Measurements from ENCODE around the gene ONECUT3.
A peak's percentile ranks its signal among the peaks of the same experiment; 100 is the strongest.

ONECUT3 gene

DNA sequence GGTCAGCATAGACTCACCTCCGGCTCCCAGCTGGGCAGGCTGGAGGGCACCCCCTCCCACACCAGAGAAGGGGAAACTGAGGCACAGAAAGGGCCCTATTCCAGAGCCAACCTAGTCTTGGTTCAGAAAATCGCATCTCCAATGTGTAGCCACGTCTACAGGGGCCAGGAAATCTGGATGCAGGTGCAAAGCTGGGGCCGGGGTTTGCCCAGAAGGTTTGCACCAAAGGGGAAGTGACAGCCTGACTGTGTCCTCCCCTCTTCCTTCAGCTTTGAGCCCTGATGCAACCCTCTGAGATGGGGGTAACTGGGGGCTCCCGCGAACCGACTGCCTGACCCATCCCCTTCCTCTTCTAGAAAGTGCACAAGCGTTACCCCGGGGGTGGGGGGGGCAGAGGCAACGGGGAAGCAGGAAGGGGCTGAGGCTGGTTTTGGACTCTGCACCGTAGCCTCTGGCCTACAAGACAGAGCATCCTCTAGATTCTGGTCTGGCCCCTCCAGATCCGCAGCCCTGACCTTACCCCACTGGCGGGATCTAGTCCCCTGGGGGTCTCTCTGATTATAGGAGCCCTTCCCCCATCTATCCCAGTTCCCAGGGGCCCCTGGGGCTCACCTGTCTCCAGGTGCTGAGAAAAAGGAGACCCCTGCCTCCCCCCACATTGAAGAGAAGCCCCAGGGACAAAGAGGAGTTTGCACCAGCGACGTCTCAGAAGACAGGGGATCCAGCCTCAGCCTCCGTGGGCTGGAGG lies 1.1 kb upstream of the ONECUT3 start:
- no peak overlapping the region for H3K4me3 ChIP-seq (ENCODE audit: low read depth, low read length)
- peaks cover 87% of the 10 kb centered on the region for H3K27me3 ChIP-seq (ENCODE audit: insufficient read depth, low read depth, severe bottlenecking)
- no peak for TF ChIP-seq CTCF (IDR thresholded peaks at IDR 0.05; ENCODE audit: low read depth, low read length)
- no peak for DNase-seq
- no peaks in the 10 kb centered on the region for H3K9me3 ChIP-seq (ENCODE audit: severe bottlenecking)
- H3K36me3 ChIP-seq = no peaks in the 10 kb centered on the region
- no peak overlapping the region for H3K27ac ChIP-seq

- Histone ChIP-seq H3K27me3 (ENCODE audit: insufficient read depth, low read depth, severe bottlenecking) (peaks cover 86% of the 10 kb centered on the region), H3K4me3 (ENCODE audit: low read depth, low read length) (no peak overlapping the region)
Measured at GRCh38 chr19:1754018-1754635, 821 bp downstream of the ONECUT3 start.

DNA sequence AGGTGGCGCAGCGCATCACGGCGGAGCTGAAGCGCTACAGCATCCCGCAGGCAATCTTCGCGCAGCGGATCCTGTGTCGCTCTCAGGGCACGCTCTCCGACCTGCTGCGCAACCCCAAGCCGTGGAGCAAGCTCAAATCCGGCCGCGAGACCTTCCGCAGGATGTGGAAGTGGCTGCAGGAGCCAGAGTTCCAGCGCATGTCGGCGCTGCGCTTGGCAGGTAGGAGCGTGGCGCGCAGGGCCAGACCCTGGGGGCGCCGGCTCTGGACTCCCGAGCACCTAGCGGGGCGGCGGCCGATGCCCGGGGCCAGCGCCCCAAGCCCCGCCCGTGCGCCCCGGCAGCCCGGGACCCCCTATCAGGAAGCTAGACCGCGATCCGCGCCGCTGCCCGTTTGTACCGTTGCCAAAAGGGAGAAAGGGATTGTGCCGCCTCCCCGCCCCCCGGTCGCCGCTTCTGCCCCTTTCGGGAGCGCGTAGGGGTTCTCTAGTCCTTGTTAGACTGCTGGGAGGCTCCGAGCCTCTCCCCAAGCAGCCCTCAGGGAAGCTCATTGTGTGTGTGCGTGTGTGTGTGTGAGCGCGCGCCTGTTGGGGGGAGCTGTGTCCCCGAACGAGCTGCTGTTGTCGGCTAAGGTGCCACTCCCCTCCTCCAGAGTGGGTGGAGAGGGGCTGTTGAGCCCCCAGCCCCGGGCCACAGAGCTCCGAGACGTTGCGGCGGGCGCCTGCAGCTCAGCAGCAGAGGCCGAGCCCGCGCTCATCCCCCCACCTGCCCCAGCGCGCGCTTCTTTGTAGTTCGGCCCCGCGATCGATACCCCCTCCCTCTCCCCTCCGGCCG lies 1.5 kb downstream of the ONECUT3 start:
- no peak overlapping the region for H3K27ac ChIP-seq
- H3K27me3 ChIP-seq (ENCODE audit: insufficient read depth, low read depth, severe bottlenecking) = peaks cover 86% of the 10 kb centered on the region
- no peaks in the 10 kb centered on the region for H3K36me3 ChIP-seq
- DNase-seq = peak; percentile 42
- H3K4me3 ChIP-seq (ENCODE audit: low read depth, low read length) = peak overlapping the region; percentile 5; the same call in 1 of the 2 replicates
- H3K9me3 ChIP-seq (ENCODE audit: severe bottlenecking) = no peaks in the 10 kb centered on the region
- no peak for TF ChIP-seq CTCF (IDR thresholded peaks at IDR 0.05; ENCODE audit: low read depth, low read length)

More at GRCh38 chr19:1754018-1754635, 821 bp downstream of the ONECUT3 start:
- Histone ChIP-seq H3K27ac (no peak overlapping the region), H3K36me3 (no peaks in the 10 kb centered on the region), H3K9me3 (ENCODE audit: severe bottlenecking) (no peaks in the 10 kb centered on the region)
- no peak for TF ChIP-seq CTCF (IDR thresholded peaks at IDR 0.05; ENCODE audit: low read depth, low read length)
- DNase-seq = no peak

DNA sequence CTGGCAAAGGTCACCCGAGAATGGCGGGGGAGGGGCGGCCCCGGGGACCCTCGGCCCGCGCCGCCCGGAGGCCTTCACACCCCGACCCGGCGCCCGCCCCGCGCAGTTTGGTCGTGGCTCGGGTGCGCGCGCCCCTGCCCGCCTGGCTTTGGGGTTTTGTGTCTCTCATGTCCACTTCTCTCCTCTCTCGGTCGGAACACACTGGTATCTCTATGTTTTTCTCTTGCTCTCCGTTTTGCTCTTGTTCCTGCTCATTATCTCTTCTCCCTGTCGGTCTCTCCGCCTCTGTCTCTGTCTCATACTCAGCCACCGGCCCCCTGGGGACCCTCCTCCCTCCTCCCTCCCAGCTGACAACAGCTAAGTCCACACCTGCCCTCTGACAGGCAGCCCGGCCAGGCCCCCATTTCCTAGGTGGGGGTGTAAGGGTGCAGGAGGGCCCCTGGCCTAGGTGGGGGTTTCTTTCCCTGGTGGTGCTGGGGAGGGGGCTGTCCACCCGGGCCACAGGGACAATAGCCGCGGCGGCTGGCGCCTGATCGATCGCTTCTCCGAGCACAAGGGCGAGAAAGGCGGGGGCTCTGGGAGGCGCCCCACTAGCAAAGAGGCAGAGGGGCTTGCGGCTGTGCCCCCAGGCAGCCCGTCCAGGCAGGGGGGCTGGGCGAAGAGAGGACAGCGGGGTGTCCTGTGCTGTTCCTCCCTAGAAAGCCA lies 2.3 kb downstream of the ONECUT3 start:
- Histone ChIP-seq H3K27ac (no peak overlapping the region), H3K4me3 (ENCODE audit: low read depth, low read length) (no peak overlapping the region), H3K9me3 (ENCODE audit: severe bottlenecking) (no peaks in the 10 kb centered on the region), H3K27me3 (ENCODE audit: insufficient read depth, low read depth, severe bottlenecking) (peaks cover 86% of the 10 kb centered on the region), H3K36me3 (no peaks in the 10 kb centered on the region)
- no peak for DNase-seq
- no peak for TF ChIP-seq CTCF (IDR thresholded peaks at IDR 0.05; ENCODE audit: low read depth, low read length)

GRCh38 chr19:1756264-1756663 lies 3.0 kb downstream of the ONECUT3 start:
- H3K36me3 ChIP-seq = no peaks in the 10 kb centered on the region
- no peak for DNase-seq
- H3K9me3 ChIP-seq (ENCODE audit: severe bottlenecking) = no peaks in the 10 kb centered on the region
- H3K4me3 ChIP-seq (ENCODE audit: low read depth, low read length) = no peak overlapping the region
- TF ChIP-seq CTCF (IDR thresholded peaks at IDR 0.05; ENCODE audit: low read depth, low read length) = no peak
- H3K27me3 ChIP-seq (ENCODE audit: insufficient read depth, low read depth, severe bottlenecking) = peaks cover 86% of the 10 kb centered on the region
- no peak overlapping the region for H3K27ac ChIP-seq
